ENCODE results near the gene PPP2R5E. TPM values are rescaled to one million over a fixed set of nuclear protein-coding genes. Genes with fewer than 3 reads are reported as not detected.

The PPP2R5E gene
- total and polyA plus RNA-seq, 9 of the 15 experiments (the other 6 are each of a cell fraction or from before 2014, with no cell fraction given), result 4.2 to 30.3 (median 11.0) TPM

DNA sequence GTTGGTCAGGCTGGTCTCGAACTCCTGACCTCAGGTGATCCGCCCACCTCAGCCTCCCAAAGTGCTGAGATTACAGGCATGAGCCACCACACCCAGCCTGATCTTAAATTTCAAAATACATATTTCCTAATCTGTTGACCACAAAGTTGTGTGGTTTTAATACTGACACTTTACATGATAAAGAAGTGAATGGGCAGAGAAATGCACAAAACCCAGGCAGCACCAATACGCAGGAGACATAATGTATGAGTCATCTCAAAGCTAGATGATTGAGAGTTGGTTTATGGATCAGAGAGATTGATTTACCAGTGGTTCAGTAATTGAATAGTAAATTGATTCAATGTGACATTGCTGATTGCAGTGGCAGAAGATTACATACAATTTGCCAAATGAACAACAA, 19.2 kb upstream of the PPP2R5E start:
- ChIA-PET CTCF (ENCODE audit: low intra/inter-chr PET ratio) (no interaction called here), POLR2A (no interaction called here)
- no peak for ATAC-seq
- H3K79me2 ChIP-seq (ENCODE audit: control insufficient read depth, insufficient read depth, low read length), result no peaks in the 10 kb centered on the region
- FAIRE-seq, result no peak
- WGBS (ENCODE audit: insufficient coverage, low coverage, missing lambda C conversion rate), result 5% methylated on average over 3 of the region's 3 CpGs
- no peaks in the 10 kb centered on the region for H3K9me3 ChIP-seq (replicated peaks; ENCODE audit: control insufficient read depth, insufficient read depth, low read depth, low read length)
- no peak overlapping the region for H3K27ac ChIP-seq (ENCODE audit: extremely low read depth, low read depth, low read length)
- in situ Hi-C loops (cut with MboI) (no loop called here), intact Hi-C loops (cut with micrococcal nuclease) (no loop called here)
- BruUV-seq (replicated peaks), result no TSS peak
- no peak overlapping the region for H3K9ac ChIP-seq (ENCODE audit: insufficient read depth in 1 of 2, low read depth in 2 of 2, low read length in 2 of 2)
- no peaks in the 10 kb centered on the region for H3K4me1 ChIP-seq (replicated peaks in 1 of 2; ENCODE audit: control insufficient read depth in 2 of 2, insufficient read depth in 2 of 2, low read length in 2 of 2)
- H3K27me3 ChIP-seq (ENCODE audit: control insufficient read depth in 2 of 2, insufficient read depth in 2 of 2, low read length in 2 of 2), result peaks cover 0 to 1% of the 10 kb centered on the region in 2 experiments; a peak in 1 of 5 replicates
- no peak for DNase-seq (ENCODE audit: extremely low read depth in 1 of 4, low spot score in 3 of 4)
- no peaks in the 10 kb centered on the region for H3K36me3 ChIP-seq (ENCODE audit: control insufficient read depth, insufficient read depth, low read length)
- H3K4me3 ChIP-seq, result no peak overlapping the region
- H3K4me2 ChIP-seq (ENCODE audit: insufficient read depth, low read length), result no peak overlapping the region
- TF ChIP-seq ZC3H11A (IDR thresholded peaks at IDR 0.05; ENCODE audit: low read depth, low read length) (no peak), SRSF9 (IDR thresholded peaks at IDR 0.05; ENCODE audit: borderline replicate concordance, low read depth, low read length) (no peak), RCOR1 (IDR thresholded peaks at IDR 0.05; ENCODE audit: borderline replicate concordance in 1 of 2, low read depth in 2 of 2, low read length in 2 of 2) (no peak), CAMTA2 (CRISPR knock-in tag; conservative IDR thresholded peaks at IDR 0.05) (no peak), ZNF764 (CRISPR knock-in tag; IDR thresholded peaks at IDR 0.05; ENCODE audit: low read depth) (no peak)
- TF ChIP-seq, protein P1, sequence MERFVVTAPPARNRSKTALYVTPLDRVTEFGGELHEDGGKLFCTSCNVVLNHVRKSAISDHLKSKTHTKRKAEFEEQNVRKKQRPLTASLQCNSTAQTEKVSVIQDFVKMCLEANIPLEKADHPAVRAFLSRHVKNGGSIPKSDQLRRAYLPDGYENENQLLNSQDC (CRISPR knock-in tag; IDR thresholded peaks at IDR 0.05), result no peak
- TF ChIP-seq, protein P2, sequence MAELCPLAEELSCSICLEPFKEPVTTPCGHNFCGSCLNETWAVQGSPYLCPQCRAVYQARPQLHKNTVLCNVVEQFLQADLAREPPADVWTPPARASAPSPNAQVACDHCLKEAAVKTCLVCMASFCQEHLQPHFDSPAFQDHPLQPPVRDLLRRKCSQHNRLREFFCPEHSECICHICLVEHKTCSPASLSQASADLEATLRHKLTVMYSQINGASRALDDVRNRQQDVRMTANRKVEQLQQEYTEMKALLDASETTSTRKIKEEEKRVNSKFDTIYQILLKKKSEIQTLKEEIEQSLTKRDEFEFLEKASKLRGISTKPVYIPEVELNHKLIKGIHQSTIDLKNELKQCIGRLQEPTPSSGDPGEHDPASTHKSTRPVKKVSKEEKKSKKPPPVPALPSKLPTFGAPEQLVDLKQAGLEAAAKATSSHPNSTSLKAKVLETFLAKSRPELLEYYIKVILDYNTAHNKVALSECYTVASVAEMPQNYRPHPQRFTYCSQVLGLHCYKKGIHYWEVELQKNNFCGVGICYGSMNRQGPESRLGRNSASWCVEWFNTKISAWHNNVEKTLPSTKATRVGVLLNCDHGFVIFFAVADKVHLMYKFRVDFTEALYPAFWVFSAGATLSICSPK (IDR thresholded peaks at IDR 0.05; ENCODE audit: borderline replicate concordance), result no peak
- TF ChIP-seq, protein P3, sequence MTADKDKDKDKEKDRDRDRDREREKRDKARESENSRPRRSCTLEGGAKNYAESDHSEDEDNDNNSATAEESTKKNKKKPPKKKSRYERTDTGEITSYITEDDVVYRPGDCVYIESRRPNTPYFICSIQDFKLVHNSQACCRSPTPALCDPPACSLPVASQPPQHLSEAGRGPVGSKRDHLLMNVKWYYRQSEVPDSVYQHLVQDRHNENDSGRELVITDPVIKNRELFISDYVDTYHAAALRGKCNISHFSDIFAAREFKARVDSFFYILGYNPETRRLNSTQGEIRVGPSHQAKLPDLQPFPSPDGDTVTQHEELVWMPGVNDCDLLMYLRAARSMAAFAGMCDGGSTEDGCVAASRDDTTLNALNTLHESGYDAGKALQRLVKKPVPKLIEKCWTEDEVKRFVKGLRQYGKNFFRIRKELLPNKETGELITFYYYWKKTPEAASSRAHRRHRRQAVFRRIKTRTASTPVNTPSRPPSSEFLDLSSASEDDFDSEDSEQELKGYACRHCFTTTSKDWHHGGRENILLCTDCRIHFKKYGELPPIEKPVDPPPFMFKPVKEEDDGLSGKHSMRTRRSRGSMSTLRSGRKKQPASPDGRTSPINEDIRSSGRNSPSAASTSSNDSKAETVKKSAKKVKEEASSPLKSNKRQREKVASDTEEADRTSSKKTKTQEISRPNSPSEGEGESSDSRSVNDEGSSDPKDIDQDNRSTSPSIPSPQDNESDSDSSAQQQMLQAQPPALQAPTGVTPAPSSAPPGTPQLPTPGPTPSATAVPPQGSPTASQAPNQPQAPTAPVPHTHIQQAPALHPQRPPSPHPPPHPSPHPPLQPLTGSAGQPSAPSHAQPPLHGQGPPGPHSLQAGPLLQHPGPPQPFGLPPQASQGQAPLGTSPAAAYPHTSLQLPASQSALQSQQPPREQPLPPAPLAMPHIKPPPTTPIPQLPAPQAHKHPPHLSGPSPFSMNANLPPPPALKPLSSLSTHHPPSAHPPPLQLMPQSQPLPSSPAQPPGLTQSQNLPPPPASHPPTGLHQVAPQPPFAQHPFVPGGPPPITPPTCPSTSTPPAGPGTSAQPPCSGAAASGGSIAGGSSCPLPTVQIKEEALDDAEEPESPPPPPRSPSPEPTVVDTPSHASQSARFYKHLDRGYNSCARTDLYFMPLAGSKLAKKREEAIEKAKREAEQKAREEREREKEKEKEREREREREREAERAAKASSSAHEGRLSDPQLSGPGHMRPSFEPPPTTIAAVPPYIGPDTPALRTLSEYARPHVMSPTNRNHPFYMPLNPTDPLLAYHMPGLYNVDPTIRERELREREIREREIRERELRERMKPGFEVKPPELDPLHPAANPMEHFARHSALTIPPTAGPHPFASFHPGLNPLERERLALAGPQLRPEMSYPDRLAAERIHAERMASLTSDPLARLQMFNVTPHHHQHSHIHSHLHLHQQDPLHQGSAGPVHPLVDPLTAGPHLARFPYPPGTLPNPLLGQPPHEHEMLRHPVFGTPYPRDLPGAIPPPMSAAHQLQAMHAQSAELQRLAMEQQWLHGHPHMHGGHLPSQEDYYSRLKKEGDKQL (CRISPR knock-in tag; IDR thresholded peaks at IDR 0.05; ENCODE audit: borderline replicate concordance), result no peak
- no peaks in the 10 kb centered on the region for H3K9me1 ChIP-seq (ENCODE audit: control insufficient read depth, insufficient read depth, low read length)
- no peaks in the 10 kb centered on the region for H4K20me1 ChIP-seq (replicated peaks; ENCODE audit: control insufficient read depth, insufficient read depth, low read length)
- H2AFZ ChIP-seq (ENCODE audit: low read depth, low read length), result no peak overlapping the region
